SK-N-MC (cell line): ENCODE measurements around the gene NXF1.

Experiments used
- EZH2 ChIP-seq: fragments of 200-600 bp; sonication (generic); IDR thresholded peaks from one replicate; pipeline ENCODE4 v1.6.1; 2017; ENCODE audit warnings: antibody characterized with exemption
- POLR2AphosphoS5 ChIP-seq: IDR thresholded peaks from 2 replicates; pipeline ENCODE4 v1.6.1; 2012; ENCODE audit warnings: mild to moderate bottlenecking, low read depth, low read length, borderline replicate concordance

DNA sequence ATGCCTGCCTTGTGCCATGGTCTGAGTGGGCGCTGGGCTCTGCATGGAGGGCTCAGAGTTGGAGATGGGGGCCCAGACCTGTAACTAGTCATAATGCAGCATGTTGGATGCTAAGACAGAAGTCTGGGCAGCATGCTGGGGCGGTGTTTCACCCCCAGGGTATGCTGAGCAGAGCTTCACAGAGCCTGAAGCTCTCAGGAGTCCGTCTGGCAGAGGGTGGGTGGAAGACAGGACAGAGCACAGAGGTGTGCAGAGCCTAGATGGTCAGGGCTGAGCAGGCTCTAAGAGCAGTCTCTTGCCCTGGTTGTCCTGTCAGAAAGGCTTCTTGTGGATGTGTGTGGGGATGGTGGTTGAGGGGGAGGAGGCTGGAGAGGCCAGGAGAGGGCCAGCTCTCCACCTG lies 26.8 kb downstream of the NXF1 start:
- no peak for TF ChIP-seq EZH2
- no peak for TF ChIP-seq POLR2AphosphoS5
